ENCODE results near the gene TPGS2. TPM values are rescaled to one million over a fixed set of nuclear protein-coding genes. Genes with fewer than 3 reads are reported as not detected.
"Not testable (repeated sequence)": the region's sequence is repeated elsewhere in the genome, so short reads cannot be mapped to it uniquely, and the experiment has no call there.

Gene TPGS2
- polyA plus RNA-seq, 1 of the 3 experiments (the other 2 are of a cell fraction) = 235 TPM

DNA sequence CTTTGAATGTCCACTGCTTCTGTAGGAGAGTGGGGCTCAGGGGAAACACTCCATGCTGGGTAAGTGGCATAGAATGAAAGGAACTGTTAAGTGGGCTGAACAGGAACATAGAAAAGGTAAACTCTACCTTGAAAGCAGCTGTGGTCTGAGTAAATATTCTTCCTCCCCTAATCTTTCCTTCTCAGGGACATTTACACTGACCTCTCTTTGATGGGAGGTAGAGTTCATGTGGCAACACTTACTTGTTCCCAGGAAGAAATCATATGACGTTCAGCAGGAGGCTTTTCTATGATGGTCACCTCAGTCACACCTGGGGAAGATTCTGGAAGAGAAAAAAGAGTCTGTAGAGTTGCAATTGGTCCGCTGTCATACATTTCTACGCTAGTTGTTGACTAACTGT, 10.2 kb downstream of the TPGS2 start:
- Histone ChIP-seq H3K4me2 (no peak overlapping the region), H3F3A (replicated peaks; ENCODE audit: insufficient read depth) (no peaks in the 10 kb centered on the region), H3K27me3 (ENCODE audit: insufficient read depth) (no peaks in the 10 kb centered on the region), H3K9me3 (no peaks in the 10 kb centered on the region), H3K79me2 (ENCODE audit: insufficient read depth) (peaks cover 18% of the 10 kb centered on the region; the same call in 1 of the 2 replicates), H2AFZ (ENCODE audit: low read depth) (no peak overlapping the region), H3K9me2 (no peaks in the 10 kb centered on the region), H4K20me1 (ENCODE audit: insufficient read depth) (no peaks in the 10 kb centered on the region), H3K9ac (no peak overlapping the region), H3K4me1 (ENCODE audit: control insufficient read depth in 1 of 2, insufficient read depth in 2 of 2, low read depth in 1 of 2, low read length in 1 of 2) (no peaks in the 10 kb centered on the region; a peak in 1 of 4 replicates), H3K27ac (ENCODE audit: low read depth in 2 of 2, low read length in 1 of 2) (no peak overlapping the region; a peak in 1 of 4 replicates), H3K36me3 (replicated peaks in 1 of 2; ENCODE audit: control insufficient read depth in 1 of 2, insufficient read depth in 2 of 2, low read length in 1 of 2) (peaks cover 18 to 71% of the 10 kb centered on the region in 2 experiments), H3K4me3 (ENCODE audit: low read depth in 2 of 2, low read length in 1 of 2) (no peak overlapping the region)
- TF ChIP-seq USF1 (IDR thresholded peaks at IDR 0.05; ENCODE audit: borderline replicate concordance, low read depth) = no peak
- no peak for TF ChIP-seq JUND (IDR thresholded peaks at IDR 0.05)
- TF ChIP-seq PBX3 (IDR thresholded peaks at IDR 0.05) = no peak
- TF ChIP-seq EZH2phosphoT487 (IDR thresholded peaks at IDR 0.05; ENCODE audit: borderline replicate concordance, low read depth) = no peak
- CTCF ChIA-PET = interaction anchor here (1.2 to 4.0 kb wide), 4 partner anchors 10 to 801 kb away, joined by 3 to 10 read pairs (median 6); no protein-coding TSS in a partner anchor
- DNase-seq = no peak
- 100% methylated on average over 3 of the region's 3 CpGs for WGBS (ENCODE audit: low lambda C conversion rate)
- POLR2A ChIA-PET = no interaction called here

DNA sequence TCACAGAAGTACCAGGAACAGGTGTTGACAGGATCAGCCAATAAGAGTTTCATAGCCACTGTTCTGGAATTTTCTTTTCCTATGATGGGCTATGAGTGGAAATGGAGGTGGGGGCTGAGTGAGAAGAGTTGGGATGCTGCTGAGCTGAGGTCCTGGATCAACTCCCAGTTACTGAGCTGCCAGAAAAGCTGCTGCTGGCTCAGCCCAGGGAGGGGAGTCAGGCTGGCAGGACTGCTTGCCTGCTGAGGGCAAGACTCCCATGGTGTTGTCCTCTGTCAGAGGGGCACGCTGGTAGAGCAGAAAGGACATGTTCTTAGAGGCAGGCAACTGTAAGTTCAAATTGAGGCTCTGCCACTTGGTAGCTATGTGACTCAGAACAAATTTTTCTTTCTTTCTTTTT, 11.8 kb downstream of the TPGS2 start:
- no peak overlapping the region for H3K9ac ChIP-seq
- H3K4me3 ChIP-seq (ENCODE audit: low read depth in 2 of 2, low read length in 1 of 2) = no peak overlapping the region
- H3K27ac ChIP-seq (ENCODE audit: low read depth in 2 of 2, low read length in 1 of 2) = no peak overlapping the region
- no peak for DNase-seq
- no peaks in the 10 kb centered on the region for H3K9me3 ChIP-seq
- ChIA-PET CTCF (interaction anchor here (0.7 to 4.0 kb wide), 4 partner anchors 8 to 129 kb away, joined by 3 to 10 read pairs (median 6); partner anchors contain the start of genes KIAA1328 and TPGS2), POLR2A (no interaction called here)
- no peaks in the 10 kb centered on the region for H3K9me2 ChIP-seq
- no peaks in the 10 kb centered on the region for H3K27me3 ChIP-seq (ENCODE audit: insufficient read depth)
- no peak overlapping the region for H3K4me2 ChIP-seq
- H3K4me1 ChIP-seq (ENCODE audit: control insufficient read depth in 1 of 2, insufficient read depth in 2 of 2, low read depth in 1 of 2, low read length in 1 of 2) = no peaks in the 10 kb centered on the region; a peak in 1 of 4 replicates
- no peaks in the 10 kb centered on the region for H4K20me1 ChIP-seq (ENCODE audit: insufficient read depth)
- H3F3A ChIP-seq (replicated peaks; ENCODE audit: insufficient read depth) = no peaks in the 10 kb centered on the region
- WGBS (ENCODE audit: low lambda C conversion rate) = 100% methylated on average over 1 of the region's 1 CpG
- TF ChIP-seq FOXM1 (IDR thresholded peaks at IDR 0.05; ENCODE audit: low read depth) (no peak), PBX3 (IDR thresholded peaks at IDR 0.05) (no peak), EZH2phosphoT487 (IDR thresholded peaks at IDR 0.05; ENCODE audit: borderline replicate concordance, low read depth) (no peak), CHD2 (IDR thresholded peaks at IDR 0.05; ENCODE audit: low read length, partially characterized antibody) (no peak), ELF1 (IDR thresholded peaks at IDR 0.05) (no peak)
- no peak overlapping the region for H2AFZ ChIP-seq (ENCODE audit: low read depth)
- H3K79me2 ChIP-seq (ENCODE audit: insufficient read depth) = peaks cover 9% of the 10 kb centered on the region; the same call in 1 of the 2 replicates
- peaks cover 18 to 78% of the 10 kb centered on the region in 2 experiments for H3K36me3 ChIP-seq (replicated peaks in 1 of 2; ENCODE audit: control insufficient read depth in 1 of 2, insufficient read depth in 2 of 2, low read length in 1 of 2)

DNA sequence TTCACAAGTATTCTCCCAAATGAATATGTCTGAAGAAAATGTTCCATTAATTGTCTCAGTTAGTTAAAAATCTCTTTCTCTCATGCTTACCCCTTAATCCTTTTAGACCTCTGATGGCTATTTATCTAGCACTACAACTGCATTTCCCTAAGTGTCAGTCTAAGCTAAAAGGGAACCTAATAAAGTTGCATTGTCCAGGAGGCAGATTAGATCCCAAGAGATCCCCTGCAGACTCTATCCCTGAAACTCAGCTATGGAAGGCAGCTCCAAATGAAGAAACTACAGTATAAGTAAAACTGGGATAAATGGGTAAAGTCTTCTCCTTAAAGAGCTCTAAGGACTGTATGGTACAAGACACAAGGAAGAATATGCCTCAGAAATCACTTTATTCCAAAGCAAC, 12.7 kb downstream of the TPGS2 start:
- H3K4me2 ChIP-seq; H3K9me3 ChIP-seq; DNase-seq; H3F3A ChIP-seq (replicated peaks; ENCODE audit: insufficient read depth); H3K9me2 ChIP-seq; POLR2A ChIA-PET; H3K27ac ChIP-seq (ENCODE audit: low read depth in 2 of 2, low read length in 1 of 2); H4K20me1 ChIP-seq (ENCODE audit: insufficient read depth); H3K4me1 ChIP-seq (ENCODE audit: control insufficient read depth in 1 of 2, insufficient read depth in 2 of 2, low read depth in 1 of 2, low read length in 1 of 2); H3K4me3 ChIP-seq (ENCODE audit: low read depth in 2 of 2, low read length in 1 of 2); H2AFZ ChIP-seq (ENCODE audit: low read depth); H3K79me2 ChIP-seq (ENCODE audit: insufficient read depth); H3K27me3 ChIP-seq (ENCODE audit: insufficient read depth); H3K9ac ChIP-seq: not testable (repeated sequence)
- CTCF ChIA-PET = interaction anchor here (4.0 kb wide), 1 partner anchor 128 kb away, joined by 10 read pairs; no protein-coding TSS in a partner anchor
- H3K36me3 ChIP-seq (replicated peaks in 1 of 2; ENCODE audit: control insufficient read depth in 1 of 2, insufficient read depth in 2 of 2, low read length in 1 of 2) = peaks cover 18 to 75% of the 10 kb centered on the region in 2 experiments

Measured in SK-N-SH (cell line).